Peyer's patch (tissue), 4 donors: ENCODE measurements around the gene SLC16A2. TPM values are rescaled to one million over a fixed set of nuclear protein-coding genes. Genes with fewer than 3 reads are reported as not detected.
"Not testable (repeated sequence)": the region's sequence is repeated elsewhere in the genome, so short reads cannot be mapped to it uniquely, and the experiment has no call there.

Experiments used
- DNase-seq, 3 donors: peaks; one replicate each; pipeline ENCODE4 v3.0.0-alpha.2; 2017 to 2019
- H3K27ac ChIP-seq, 4 donors: fragments of 200-600 bp; sonication (generic); one replicate each; pipeline ENCODE4 v1.5.1; 2016 to 2019
- H3K27me3 ChIP-seq, 2 donors: fragments of 200-600 bp; sonication (generic); one replicate each; pipeline ENCODE4 v1.5.1; 2019
- H3K36me3 ChIP-seq, 3 donors: fragments of 200-600 bp; sonication (generic); one replicate each; pipeline ENCODE4 v1.5.1; 2016 to 2019
- H3K4me1 ChIP-seq, 4 donors: fragments of 200-600 bp; sonication (generic); one replicate each; pipeline ENCODE4 v1.5.1; 2016 to 2019
- H3K4me3 ChIP-seq, 4 donors: fragments of 200-600 bp; sonication (generic); 1 replicate in 3 of 4; 2 replicates in 1 of 4; pipeline ENCODE4 v1.5.1; 2016 to 2019; ENCODE audit warnings: mild to moderate bottlenecking in 1 of 4
- H3K9me3 ChIP-seq, 4 donors: fragments of 200-600 bp; sonication (generic); one replicate each; pipeline ENCODE4 v1.5.1; 2016 to 2019; ENCODE audit warnings: mild to moderate bottlenecking in 1 of 4
- CTCF ChIP-seq, 6 experiments: fragments of 450-650 bp in 4 of 6; fragments of 200-600 bp in 2 of 6; sonication (generic) in 1 of 6; IDR thresholded peaks; one replicate each; pipeline ENCODE4 v1.5.1; 2017 to 2019; ENCODE audit warnings: antibody characterized with exemption in 6 of 6, mild to moderate bottlenecking in 3 of 6, moderate library complexity in 1 of 6
- POLR2A ChIP-seq, 2 donors: fragments of 450-650 bp; IDR thresholded peaks; one replicate each; pipeline ENCODE4 v1.5.1; 2017; ENCODE audit warnings: antibody characterized with exemption in 2 of 2, mild to moderate bottlenecking in 2 of 2, moderate library complexity in 2 of 2
- total RNA-seq, 4 donors: library from RNA; depleted of rRNA; stranded (reverse); fragments of >200 nt; gene quantifications; one replicate each; pipeline ENCODE4 v1.1.0, GENCODE V29; 2016

Gene SLC16A2
- total RNA-seq, 4 donors from 2014 or later = 0.18 to 2.5 (median 1.8) TPM

GRCh38 chrX:74507191-74507590 lies 85.9 kb downstream of the SLC16A2 start:
- TF ChIP-seq POLR2A (IDR thresholded peaks at IDR 0.05) (no peak), CTCF (IDR thresholded peaks at IDR 0.05) (no peak)
- DNase-seq = no peak
- no peaks in the 10 kb centered on the region for H3K4me1 ChIP-seq
- no peaks in the 10 kb centered on the region for H3K27me3 ChIP-seq
- no peak overlapping the region for H3K27ac ChIP-seq
- H3K36me3 ChIP-seq = no peaks in the 10 kb centered on the region
- no peak overlapping the region for H3K4me3 ChIP-seq
- no peaks in the 10 kb centered on the region for H3K9me3 ChIP-seq

GRCh38 chrX:74509989-74510388 lies 88.7 kb downstream of the SLC16A2 start:
- Histone ChIP-seq H3K36me3 (no peaks in the 10 kb centered on the region), H3K9me3 (no peaks in the 10 kb centered on the region), H3K27me3 (no peaks in the 10 kb centered on the region), H3K27ac (no peak overlapping the region), H3K4me1 (no peaks in the 10 kb centered on the region), H3K4me3 (no peak overlapping the region)
- no peak for DNase-seq
- TF ChIP-seq CTCF (IDR thresholded peaks at IDR 0.05) = no peak
- TF ChIP-seq POLR2A (IDR thresholded peaks at IDR 0.05) = no peak

- Histone ChIP-seq H3K27me3 (no peaks in the 10 kb centered on the region), H3K9me3 (no peaks in the 10 kb centered on the region), H3K4me1 (no peaks in the 10 kb centered on the region), H3K36me3 (no peaks in the 10 kb centered on the region), H3K4me3 (no peak overlapping the region), H3K27ac (no peak overlapping the region)
- TF ChIP-seq POLR2A (IDR thresholded peaks at IDR 0.05) (no peak), CTCF (IDR thresholded peaks at IDR 0.05) (no peak)
- no peak for DNase-seq
Observed at GRCh38 chrX:74510401-74510800, 89.1 kb downstream of the SLC16A2 start.

GRCh38 chrX:74511704-74512103 lies 90.4 kb downstream of the SLC16A2 start:
- no peak for TF ChIP-seq POLR2A (IDR thresholded peaks at IDR 0.05)
- TF ChIP-seq CTCF (IDR thresholded peaks at IDR 0.05) = no peak
- H3K4me3 ChIP-seq = no peak overlapping the region

GRCh38 chrX:74514384-74514783 lies 93.1 kb downstream of the SLC16A2 start:
- H3K4me3 ChIP-seq = no peak overlapping the region
- no peaks in the 10 kb centered on the region for H3K9me3 ChIP-seq
- TF ChIP-seq POLR2A (IDR thresholded peaks at IDR 0.05) (no peak), CTCF (IDR thresholded peaks at IDR 0.05) (no peak)
- no peaks in the 10 kb centered on the region for H3K27me3 ChIP-seq
- DNase-seq = peak in 1 of 3 donors; percentile 50
- H3K27ac ChIP-seq = no peak overlapping the region
- H3K4me1 ChIP-seq = no peaks in the 10 kb centered on the region
- H3K36me3 ChIP-seq = no peaks in the 10 kb centered on the region

More at GRCh38 chrX:74511704-74512103, 90.4 kb downstream of the SLC16A2 start:
- Histone ChIP-seq H3K27me3 (no peaks in the 10 kb centered on the region), H3K9me3 (no peaks in the 10 kb centered on the region), H3K36me3 (no peaks in the 10 kb centered on the region), H3K4me1 (no peaks in the 10 kb centered on the region), H3K27ac (no peak overlapping the region)
- no peak for DNase-seq

GRCh38 chrX:74515356-74515755 lies 94.1 kb downstream of the SLC16A2 start:
- Histone ChIP-seq H3K4me1 (no peaks in the 10 kb centered on the region), H3K36me3 (no peaks in the 10 kb centered on the region), H3K27ac (no peak overlapping the region), H3K4me3 (no peak overlapping the region), H3K9me3 (no peaks in the 10 kb centered on the region), H3K27me3 (no peaks in the 10 kb centered on the region)
- TF ChIP-seq CTCF (IDR thresholded peaks at IDR 0.05) (no peak), POLR2A (IDR thresholded peaks at IDR 0.05) (no peak)
- no peak for DNase-seq

GRCh38 chrX:74516013-74516412 lies 94.7 kb downstream of the SLC16A2 start:
- H3K27ac ChIP-seq, H3K27me3 ChIP-seq, DNase-seq, H3K4me3 ChIP-seq, H3K4me1 ChIP-seq, H3K9me3 ChIP-seq, H3K36me3 ChIP-seq: not testable (repeated sequence)
